C4-2B (cell line): ENCODE data around the gene ZBTB45.

Source experiments
- ZFX ChIP-seq: fragments of 450-650 bp; IDR thresholded peaks from 2 replicates; pipeline ENCODE4 v1.6.1; 2017
- TF ChIP-seq, protein P1 (sequence below): fragments of 450-650 bp; conservative IDR thresholded peaks from 2 replicates; pipeline ENCODE4 v1.5.1; 2017; ENCODE audit warnings: mild to moderate bottlenecking

DNA sequence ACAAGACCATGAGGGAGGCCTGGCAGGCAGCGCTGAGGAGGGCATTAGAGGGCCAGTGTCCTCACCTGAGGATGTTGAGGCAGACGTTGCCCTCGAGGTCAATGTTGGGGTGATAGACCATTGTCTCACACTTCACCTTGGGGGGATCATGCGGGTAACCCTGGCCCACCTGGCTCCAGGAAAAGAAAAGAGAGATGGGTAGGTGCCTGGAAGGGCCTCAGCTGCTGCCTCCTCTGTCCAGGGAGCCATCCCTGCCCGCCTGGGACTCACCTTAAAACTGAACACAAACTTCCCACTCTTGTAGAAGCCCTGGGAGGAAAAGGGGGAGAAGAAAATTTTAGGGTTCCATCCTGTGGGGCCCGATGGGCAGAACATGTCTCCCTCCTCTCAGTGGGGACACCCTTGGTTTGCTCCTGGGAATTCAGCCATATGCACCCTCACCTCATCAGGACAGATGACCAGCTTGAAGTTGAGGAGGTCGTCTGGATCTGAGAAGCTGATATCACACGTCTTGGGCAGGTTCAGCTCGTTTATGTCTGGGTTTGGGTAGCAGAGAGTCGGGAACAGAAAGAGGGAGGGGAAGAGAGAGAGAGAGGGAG, 37.1 kb upstream of the ZBTB45 start:
- TF ChIP-seq, protein P1, sequence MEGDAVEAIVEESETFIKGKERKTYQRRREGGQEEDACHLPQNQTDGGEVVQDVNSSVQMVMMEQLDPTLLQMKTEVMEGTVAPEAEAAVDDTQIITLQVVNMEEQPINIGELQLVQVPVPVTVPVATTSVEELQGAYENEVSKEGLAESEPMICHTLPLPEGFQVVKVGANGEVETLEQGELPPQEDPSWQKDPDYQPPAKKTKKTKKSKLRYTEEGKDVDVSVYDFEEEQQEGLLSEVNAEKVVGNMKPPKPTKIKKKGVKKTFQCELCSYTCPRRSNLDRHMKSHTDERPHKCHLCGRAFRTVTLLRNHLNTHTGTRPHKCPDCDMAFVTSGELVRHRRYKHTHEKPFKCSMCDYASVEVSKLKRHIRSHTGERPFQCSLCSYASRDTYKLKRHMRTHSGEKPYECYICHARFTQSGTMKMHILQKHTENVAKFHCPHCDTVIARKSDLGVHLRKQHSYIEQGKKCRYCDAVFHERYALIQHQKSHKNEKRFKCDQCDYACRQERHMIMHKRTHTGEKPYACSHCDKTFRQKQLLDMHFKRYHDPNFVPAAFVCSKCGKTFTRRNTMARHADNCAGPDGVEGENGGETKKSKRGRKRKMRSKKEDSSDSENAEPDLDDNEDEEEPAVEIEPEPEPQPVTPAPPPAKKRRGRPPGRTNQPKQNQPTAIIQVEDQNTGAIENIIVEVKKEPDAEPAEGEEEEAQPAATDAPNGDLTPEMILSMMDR = no peak
- no peak for TF ChIP-seq ZFX
